MM.1S (cell line): ENCODE results near the gene CLPTM1.

ENCODE experiments used
- DNase-seq: peaks from one replicate; pipeline ENCODE4 v3.0.0-alpha.2; 2015
- H2AFZ ChIP-seq: fragments of 300-600 bp; sonication (generic); 2 replicates; pipeline ENCODE4 v1.6.0; 2016; ENCODE audit warnings: antibody characterized with exemption, low read length
- H3F3A ChIP-seq: fragments of 300-600 bp; sonication (generic); 2 replicates; pipeline ENCODE4 v1.6.1; 2016; ENCODE audit warnings: mild to moderate bottlenecking, antibody characterized with exemption, low read length, moderate library complexity, mixed read lengths; ENCODE audit not compliant: insufficient read depth
- H3K27ac ChIP-seq: fragments of 300-600 bp; sonication (generic); 2 replicates; pipeline ENCODE4 v1.5.1; 2016; ENCODE audit warnings: mild to moderate bottlenecking, low read length
- H3K27me3 ChIP-seq: fragments of 300-600 bp; sonication (generic); replicated peaks from 2 replicates; pipeline ENCODE4 v1.6.0; 2016; ENCODE audit warnings: low read length; ENCODE audit not compliant: insufficient read depth
- H3K36me3 ChIP-seq: fragments of 300-600 bp; sonication (generic); replicated peaks from 2 replicates; pipeline ENCODE4 v1.6.1; 2016; ENCODE audit warnings: mild to moderate bottlenecking, low read length, mixed read lengths; ENCODE audit not compliant: insufficient read depth
- H3K4me1 ChIP-seq: fragments of 300-600 bp; sonication (generic); 2 replicates; pipeline ENCODE4 v1.6.1; 2016; ENCODE audit warnings: low read length, mixed read lengths
- H3K4me2 ChIP-seq: fragments of 300-600 bp; sonication (generic); 2 replicates; pipeline ENCODE4 v1.6.0; 2016; ENCODE audit warnings: low read depth, low read length
- H3K4me3 ChIP-seq: fragments of 300-600 bp; sonication (generic); 2 replicates; pipeline ENCODE4 v1.5.1; 2016; ENCODE audit warnings: low read length, mixed read lengths
- H3K79me2 ChIP-seq: fragments of 300-600 bp; sonication (generic); 2 replicates; pipeline ENCODE4 v1.6.1; 2016; ENCODE audit warnings: mixed run types, low read length, mixed read lengths
- H3K9ac ChIP-seq: fragments of 300-600 bp; sonication (generic); 2 replicates; pipeline ENCODE4 v1.6.1; 2016; ENCODE audit warnings: low read length, mixed read lengths
- H3K9me2 ChIP-seq: fragments of 300-600 bp; sonication (generic); replicated peaks from 2 replicates; pipeline ENCODE4 v1.6.1; 2016; ENCODE audit warnings: mild to moderate bottlenecking, low read length, mixed read lengths; ENCODE audit not compliant: insufficient read depth
- H3K9me3 ChIP-seq: fragments of 300-600 bp; sonication (generic); replicated peaks from 2 replicates; pipeline ENCODE4 v1.6.1; 2016; ENCODE audit warnings: mild to moderate bottlenecking, low read length, mixed read lengths; ENCODE audit not compliant: insufficient read depth
- H4K20me1 ChIP-seq: fragments of 300-600 bp; sonication (generic); 2 replicates; pipeline ENCODE4 v1.6.1; 2016; ENCODE audit warnings: mild to moderate bottlenecking, low read length, moderate library complexity, mixed read lengths; ENCODE audit not compliant: insufficient read depth
- EZH2 ChIP-seq: fragments of 300-600 bp; sonication (generic); optimal IDR thresholded peaks from 2 replicates; pipeline ENCODE3; 2017; ENCODE audit warnings: low read depth, mild to moderate bottlenecking, antibody characterized with exemption, low read length, mixed read lengths
- EZH2phosphoT487 ChIP-seq: fragments of 300-600 bp; sonication (generic); IDR thresholded peaks from 2 replicates; pipeline ENCODE4 v1.6.1; 2018; ENCODE audit warnings: antibody characterized with exemption, low read length
- TF ChIP-seq, protein P1 (sequence below): fragments of 300-600 bp; sonication (generic); IDR thresholded peaks from 2 replicates; pipeline ENCODE4 v1.5.1; 2016; ENCODE audit warnings: antibody characterized with exemption, low read length, mixed read lengths

The CLPTM1 gene

DNA sequence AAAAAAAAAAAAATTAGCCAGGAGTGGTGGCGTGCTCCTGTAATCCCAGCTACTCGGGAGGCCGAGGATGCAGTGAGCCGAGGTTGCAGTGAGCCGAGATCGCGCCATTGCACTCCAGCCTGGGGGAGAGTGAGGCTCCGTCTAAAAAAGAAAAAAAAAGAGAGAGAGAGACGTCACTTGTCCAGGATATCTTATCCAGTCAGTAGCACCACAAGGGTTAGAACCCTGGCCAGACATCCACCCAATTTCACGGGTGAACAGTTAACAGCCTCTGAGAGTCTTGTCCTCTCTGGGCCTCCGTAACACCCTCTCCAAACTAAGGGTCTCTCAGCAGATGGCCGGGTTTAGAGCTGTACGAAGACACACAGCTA is 917 bp upstream of the CLPTM1 start:
- no peaks in the 10 kb centered on the region for H3K27me3 ChIP-seq
- no peaks in the 10 kb centered on the region; the same call in 1 of the 2 replicates for H4K20me1 ChIP-seq
- no peaks in the 10 kb centered on the region for H3K9me3 ChIP-seq
- DNase-seq, result no peak
- peak overlapping the region; percentile 92 for H2AFZ ChIP-seq
- peaks cover 17% of the 10 kb centered on the region for H3K4me1 ChIP-seq
- peak overlapping the region; percentile 83 for H3K9ac ChIP-seq
- peaks cover 54% of the 10 kb centered on the region for H3K79me2 ChIP-seq
- H3K4me3 ChIP-seq, result peak overlapping the region; percentile 93
- no peaks in the 10 kb centered on the region for H3K36me3 ChIP-seq
- TF ChIP-seq, protein P1, sequence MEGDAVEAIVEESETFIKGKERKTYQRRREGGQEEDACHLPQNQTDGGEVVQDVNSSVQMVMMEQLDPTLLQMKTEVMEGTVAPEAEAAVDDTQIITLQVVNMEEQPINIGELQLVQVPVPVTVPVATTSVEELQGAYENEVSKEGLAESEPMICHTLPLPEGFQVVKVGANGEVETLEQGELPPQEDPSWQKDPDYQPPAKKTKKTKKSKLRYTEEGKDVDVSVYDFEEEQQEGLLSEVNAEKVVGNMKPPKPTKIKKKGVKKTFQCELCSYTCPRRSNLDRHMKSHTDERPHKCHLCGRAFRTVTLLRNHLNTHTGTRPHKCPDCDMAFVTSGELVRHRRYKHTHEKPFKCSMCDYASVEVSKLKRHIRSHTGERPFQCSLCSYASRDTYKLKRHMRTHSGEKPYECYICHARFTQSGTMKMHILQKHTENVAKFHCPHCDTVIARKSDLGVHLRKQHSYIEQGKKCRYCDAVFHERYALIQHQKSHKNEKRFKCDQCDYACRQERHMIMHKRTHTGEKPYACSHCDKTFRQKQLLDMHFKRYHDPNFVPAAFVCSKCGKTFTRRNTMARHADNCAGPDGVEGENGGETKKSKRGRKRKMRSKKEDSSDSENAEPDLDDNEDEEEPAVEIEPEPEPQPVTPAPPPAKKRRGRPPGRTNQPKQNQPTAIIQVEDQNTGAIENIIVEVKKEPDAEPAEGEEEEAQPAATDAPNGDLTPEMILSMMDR, result no peak
- TF ChIP-seq EZH2phosphoT487 (no peak), EZH2 (no peak)
- H3F3A ChIP-seq, result peaks cover 5% of the 10 kb centered on the region
- H3K27ac ChIP-seq, result peak overlapping the region; percentile 87
- no peaks in the 10 kb centered on the region for H3K9me2 ChIP-seq
- H3K4me2 ChIP-seq, result peak overlapping the region; percentile 86

DNA sequence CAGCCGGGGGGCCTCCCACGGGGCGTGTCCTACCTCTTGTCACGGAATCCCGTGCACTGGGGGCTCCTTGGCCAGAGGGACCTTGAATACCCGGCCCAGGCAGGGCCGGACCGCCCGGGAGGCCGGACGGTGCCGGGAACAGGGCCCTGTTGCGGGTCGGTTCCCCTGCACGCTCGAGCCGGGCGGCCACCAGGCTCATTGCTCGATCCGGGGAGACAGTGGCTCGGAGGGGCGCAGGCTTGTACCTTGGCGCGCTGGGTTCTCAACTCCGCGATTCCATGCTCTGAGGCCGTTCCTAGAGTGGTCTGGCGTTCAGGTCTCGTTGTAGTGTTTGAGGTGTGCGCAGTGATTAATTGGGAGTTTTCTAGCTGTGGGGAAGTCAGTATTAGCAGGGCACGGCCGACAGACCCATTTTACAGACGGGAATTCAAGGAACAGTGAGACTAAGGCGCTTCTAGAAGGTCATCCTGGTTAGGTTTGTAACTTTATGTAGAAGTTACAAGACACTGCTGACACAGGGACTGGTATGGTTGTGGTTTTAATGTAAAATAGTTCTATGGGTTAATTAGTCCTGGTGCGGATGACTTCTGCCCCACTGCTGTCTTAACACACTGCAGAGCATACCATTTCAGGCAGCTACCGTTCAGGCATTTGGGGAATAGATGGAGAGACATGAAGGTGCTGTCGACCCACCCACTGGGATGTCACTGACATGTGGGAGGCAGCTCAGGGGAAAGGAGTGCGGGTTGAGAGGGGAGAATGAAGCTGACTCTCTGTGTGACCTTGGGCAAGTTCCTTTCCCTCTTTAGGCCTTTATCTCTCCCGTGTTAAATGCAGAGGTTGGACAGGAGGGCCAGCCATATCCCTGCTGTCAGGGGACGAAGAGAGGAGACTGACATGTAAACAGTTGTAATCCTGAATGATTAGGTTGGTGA is 592 bp downstream of the CLPTM1 start:
- Histone ChIP-seq H3F3A (peaks cover 5% of the 10 kb centered on the region), H3K27me3 (no peaks in the 10 kb centered on the region), H3K4me1 (peaks cover 29% of the 10 kb centered on the region), H4K20me1 (no peaks in the 10 kb centered on the region; the same call in 1 of the 2 replicates), H3K4me2 (peak overlapping the region; percentile 68), H3K9ac (peak overlapping the region; percentile 83), H3K36me3 (no peaks in the 10 kb centered on the region), H2AFZ (peak overlapping the region; percentile 74), H3K27ac (peak overlapping the region; percentile 27; the same call in 1 of the 2 replicates), H3K4me3 (peak overlapping the region; percentile 94), H3K9me2 (no peaks in the 10 kb centered on the region), H3K9me3 (no peaks in the 10 kb centered on the region), H3K79me2 (peaks cover 69% of the 10 kb centered on the region)
- no peak for DNase-seq
- TF ChIP-seq EZH2, result no peak
- no peak for TF ChIP-seq EZH2phosphoT487
- TF ChIP-seq, protein P1, result no peak

DNA sequence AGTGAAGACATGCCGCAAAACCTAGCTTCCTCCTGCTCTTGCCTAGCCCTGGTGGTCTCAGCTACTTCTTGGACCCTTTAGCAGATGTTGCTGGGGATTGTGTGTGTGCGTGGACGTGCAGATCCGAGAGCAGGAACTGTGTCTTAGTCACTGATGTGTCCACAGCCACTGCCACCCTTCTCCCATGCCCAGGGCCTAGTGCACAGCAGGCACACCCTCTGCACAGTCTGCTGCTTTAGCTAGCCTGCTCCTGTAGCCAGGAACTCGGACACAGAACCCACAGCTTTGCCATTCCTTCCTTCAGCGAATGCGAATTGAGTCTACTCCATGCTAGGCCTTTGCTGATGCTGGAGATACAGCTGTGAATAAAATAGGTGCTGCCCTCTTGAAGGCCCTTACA is 2.3 kb downstream of the CLPTM1 start:
- Histone ChIP-seq H3K4me3 (no peak overlapping the region), H3K79me2 (peaks cover 86% of the 10 kb centered on the region), H3F3A (peaks cover 13% of the 10 kb centered on the region), H4K20me1 (no peaks in the 10 kb centered on the region; the same call in none of the 2 replicates), H3K9me3 (no peaks in the 10 kb centered on the region), H3K27ac (no peak overlapping the region), H3K36me3 (no peaks in the 10 kb centered on the region), H3K27me3 (no peaks in the 10 kb centered on the region), H3K9ac (no peak overlapping the region), H3K4me2 (peak overlapping the region; percentile 68; the same call in 1 of the 2 replicates), H3K4me1 (peaks cover 40% of the 10 kb centered on the region), H2AFZ (no peak overlapping the region), H3K9me2 (no peaks in the 10 kb centered on the region)
- no peak for DNase-seq
- TF ChIP-seq, protein P1, result no peak
- no peak for TF ChIP-seq EZH2
- no peak for TF ChIP-seq EZH2phosphoT487
